Keratinocyte (primary cell): ENCODE results near the gene LGALS14. TPM values are rescaled to one million over a fixed set of nuclear protein-coding genes. Genes with fewer than 3 reads are reported as not detected.

Source experiments
- DNase-seq: peaks from one replicate; pipeline ENCODE4 v3.0.0-alpha.2; 2011; ENCODE audit warnings: low read depth, missing footprints, low spot score
- FAIRE-seq: peaks from 2 replicates; lab custom pipeline; 2011; peaks lifted over from hg19 to GRCh38; lab: Jason Lieb, UNC
- H2AFZ ChIP-seq: 2 replicates; pipeline ENCODE4 v1.6.0; 2012; ENCODE audit warnings: low read length, control low read depth, inconsistent platforms; ENCODE audit not compliant: control insufficient read depth
- H3K27ac ChIP-seq: 2 replicates; pipeline ENCODE4 v1.5.1; 2011; ENCODE audit warnings: low read length; ENCODE audit not compliant: control insufficient read depth, insufficient read depth
- H3K27me3 ChIP-seq: 3 replicates; pipeline ENCODE4 v1.6.0; 2011; ENCODE audit warnings: low read length; ENCODE audit not compliant: control insufficient read depth, insufficient read depth; ENCODE audit errors: extremely low read depth
- H3K36me3 ChIP-seq, 2 experiments: 2 replicates in 1 of 2; 3 replicates in 1 of 2; pipeline ENCODE4 v1.5.1; 2011; ENCODE audit warnings: low read length in 2 of 2, mild to moderate bottlenecking in 1 of 2; ENCODE audit not compliant: control insufficient read depth in 2 of 2, insufficient read depth in 2 of 2; ENCODE audit errors: extremely low read depth in 1 of 2
- H3K4me1 ChIP-seq: 3 replicates; pipeline ENCODE4 v1.5.1; 2011; ENCODE audit warnings: low read length; ENCODE audit not compliant: control insufficient read depth, insufficient read depth; ENCODE audit errors: extremely low read depth
- H3K4me2 ChIP-seq: 3 replicates; pipeline ENCODE4 v1.6.0; 2011; ENCODE audit warnings: low read depth, low read length; ENCODE audit not compliant: control insufficient read depth, insufficient read depth; ENCODE audit errors: extremely low read depth
- H3K4me3 ChIP-seq, 3 experiments: fragments of 200-600 bp in 1 of 3; sonication (generic) in 1 of 3; 2 replicates in 2 of 3; 3 replicates in 1 of 3; pipeline ENCODE4 v1.5.1; 2011 to 2016; ENCODE audit warnings: low read length in 3 of 3, mild to moderate bottlenecking in 3 of 3, control low read depth in 2 of 3, inconsistent platforms in 1 of 3, low read depth in 1 of 3, mixed read lengths in 1 of 3, mixed run types in 1 of 3, moderate library complexity in 1 of 3; ENCODE audit not compliant: control insufficient read depth in 2 of 3, insufficient read depth in 2 of 3; ENCODE audit errors: extremely low read depth in 1 of 3
- H3K79me2 ChIP-seq: 2 replicates; pipeline ENCODE4 v1.6.0; 2012; ENCODE audit warnings: low read length; ENCODE audit not compliant: control insufficient read depth, insufficient read depth
- H3K9ac ChIP-seq: 3 replicates; pipeline ENCODE4 v1.6.0; 2011; ENCODE audit warnings: low read length; ENCODE audit not compliant: control insufficient read depth, insufficient read depth; ENCODE audit errors: extremely low read depth
- H3K9me1 ChIP-seq: 3 replicates; pipeline ENCODE4 v1.6.0; 2011; ENCODE audit warnings: low read length; ENCODE audit not compliant: control insufficient read depth, insufficient read depth; ENCODE audit errors: extremely low read depth
- H3K9me3 ChIP-seq: 2 replicates; pipeline ENCODE4 v1.5.1; 2012; ENCODE audit warnings: low read depth, low read length; ENCODE audit not compliant: control insufficient read depth
- H4K20me1 ChIP-seq: 3 replicates; pipeline ENCODE4 v1.6.0; 2011; ENCODE audit warnings: low read length; ENCODE audit not compliant: control insufficient read depth, insufficient read depth; ENCODE audit errors: extremely low read depth
- EZH2 ChIP-seq: IDR thresholded peaks from one replicate; pipeline ENCODE4 v1.6.1; 2012; ENCODE audit warnings: inconsistent platforms, mild to moderate bottlenecking, low read length, moderate library complexity
- dilution Hi-C: fragments of 300-500 bp; cut with MboI; formaldehyde crosslinking; loops from one replicate; pipeline ENCODE4 v1.7.0; 2020; ENCODE audit warnings: low sequenced_read_pairs; ENCODE audit not compliant: extremely low pct_ligation_motif_present
- polyA plus RNA-seq, 5 experiments: library from polyadenylated mRNA; depleted of rRNA in 3 of 5; stranded (reverse) in 3 of 5; stranded (forward) in 1 of 5; unstranded in 1 of 5; fragments of >200 nt; gene quantifications; 1 replicate in 1 of 5; 2 replicates in 3 of 5; 3 replicates in 1 of 5; pipeline versions ENCODE4 v1.2.1 to v1.2.3, GENCODE V29; 2011 to 2012; ENCODE audit warnings: missing spikeins in 2 of 5, low read depth in 1 of 5, low replicate concordance in 1 of 5
- TF ChIP-seq, protein P1 (sequence below), 3 experiments: IDR thresholded peaks in 1 of 3; conservative IDR thresholded peaks in 1 of 3; optimal IDR thresholded peaks in 1 of 3; 2 replicates in 2 of 3; 3 replicates in 1 of 3; pipeline versions ENCODE3 to v1.5.1; 2011; ENCODE audit warnings: low read length in 3 of 3, mild to moderate bottlenecking in 3 of 3, moderate library complexity in 2 of 3, control low read depth in 1 of 3, inconsistent platforms in 1 of 3; ENCODE audit not compliant: insufficient read depth in 2 of 3; ENCODE audit errors: extremely low read depth in 1 of 3

Gene LGALS14
- polyA plus RNA-seq, 1 donor (not counting 4 experiments of a cell fraction or from before 2014, with no cell fraction given) = not detected

DNA sequence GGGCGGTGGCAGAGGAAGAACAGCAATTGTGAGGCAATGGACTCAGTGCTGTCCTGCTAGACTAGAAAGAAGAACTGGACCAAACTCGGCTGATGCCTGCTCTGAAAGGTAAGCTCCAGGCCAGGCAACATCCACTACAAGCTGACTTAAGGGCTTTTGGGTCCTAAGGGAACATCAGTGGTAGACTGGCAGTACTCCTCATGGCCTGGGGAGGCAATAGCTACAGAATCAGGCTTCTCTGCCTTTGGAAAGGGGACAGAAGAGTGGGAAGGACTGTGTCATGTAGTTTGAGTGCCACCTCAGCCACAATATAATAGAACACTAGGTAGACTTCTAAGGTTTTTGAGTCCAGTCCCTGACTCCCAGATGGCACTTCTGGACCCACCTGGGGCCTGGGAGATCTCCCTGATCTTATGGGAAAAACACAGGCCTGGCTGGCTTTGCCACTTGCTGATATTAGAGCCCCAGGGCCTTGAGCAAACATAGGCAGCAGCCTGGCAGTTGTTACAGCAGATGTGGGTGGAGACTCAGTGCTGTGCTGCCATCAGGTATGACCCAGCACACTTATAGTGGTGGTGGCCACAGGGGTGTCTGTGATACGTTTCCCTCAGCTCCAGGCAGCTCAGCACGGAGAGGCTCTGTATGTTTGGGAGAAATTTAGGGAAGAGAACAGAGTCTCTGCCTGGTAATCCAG is 42.7 kb downstream of the LGALS14 start:
- dilution Hi-C loops = no loop called here
- Histone ChIP-seq H3K27me3 (no peaks in the 10 kb centered on the region), H3K4me1 (no peaks in the 10 kb centered on the region)

DNA sequence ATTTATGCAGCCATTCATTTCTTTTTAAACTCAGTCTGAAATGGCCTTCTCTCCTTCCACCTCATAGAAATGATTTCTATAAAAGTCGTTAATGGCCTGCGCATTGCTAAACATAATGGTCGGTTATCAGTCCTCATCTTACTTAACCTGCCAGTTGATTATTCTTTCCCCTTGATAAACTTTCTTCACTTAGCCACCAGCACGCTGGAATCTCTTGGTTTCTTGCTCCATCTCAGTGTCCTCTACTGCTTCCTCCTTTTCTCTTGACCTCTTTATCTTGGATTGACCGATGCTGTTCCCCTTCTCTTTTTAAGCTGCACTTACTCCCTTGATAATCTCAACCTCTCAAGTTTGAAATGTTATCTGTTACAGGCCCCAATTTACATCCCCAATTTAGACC is 45.7 kb downstream of the LGALS14 start:
- Histone ChIP-seq H3K9me3 (no peaks in the 10 kb centered on the region), H3K4me3 (no peak overlapping the region), H3K9me1 (no peaks in the 10 kb centered on the region), H3K4me2 (no peak overlapping the region), H3K4me1 (no peaks in the 10 kb centered on the region), H3K9ac (no peak overlapping the region), H3K27me3 (no peaks in the 10 kb centered on the region), H3K27ac (no peak overlapping the region), H3K36me3 (no peaks in the 10 kb centered on the region), H3K79me2 (no peaks in the 10 kb centered on the region), H4K20me1 (no peaks in the 10 kb centered on the region), H2AFZ (no peak overlapping the region)
- TF ChIP-seq EZH2 = no peak
- TF ChIP-seq, protein P1, sequence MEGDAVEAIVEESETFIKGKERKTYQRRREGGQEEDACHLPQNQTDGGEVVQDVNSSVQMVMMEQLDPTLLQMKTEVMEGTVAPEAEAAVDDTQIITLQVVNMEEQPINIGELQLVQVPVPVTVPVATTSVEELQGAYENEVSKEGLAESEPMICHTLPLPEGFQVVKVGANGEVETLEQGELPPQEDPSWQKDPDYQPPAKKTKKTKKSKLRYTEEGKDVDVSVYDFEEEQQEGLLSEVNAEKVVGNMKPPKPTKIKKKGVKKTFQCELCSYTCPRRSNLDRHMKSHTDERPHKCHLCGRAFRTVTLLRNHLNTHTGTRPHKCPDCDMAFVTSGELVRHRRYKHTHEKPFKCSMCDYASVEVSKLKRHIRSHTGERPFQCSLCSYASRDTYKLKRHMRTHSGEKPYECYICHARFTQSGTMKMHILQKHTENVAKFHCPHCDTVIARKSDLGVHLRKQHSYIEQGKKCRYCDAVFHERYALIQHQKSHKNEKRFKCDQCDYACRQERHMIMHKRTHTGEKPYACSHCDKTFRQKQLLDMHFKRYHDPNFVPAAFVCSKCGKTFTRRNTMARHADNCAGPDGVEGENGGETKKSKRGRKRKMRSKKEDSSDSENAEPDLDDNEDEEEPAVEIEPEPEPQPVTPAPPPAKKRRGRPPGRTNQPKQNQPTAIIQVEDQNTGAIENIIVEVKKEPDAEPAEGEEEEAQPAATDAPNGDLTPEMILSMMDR (optimal IDR thresholded peaks at IDR 0.05 in 1 of 3, IDR thresholded peaks at IDR 0.05 in 1 of 3, conservative IDR thresholded peaks at IDR 0.05 in 1 of 3; ENCODE audit: extremely low read depth in 1 of 3, insufficient read depth in 2 of 3, low read length in 3 of 3) = no peak
- dilution Hi-C loops = no loop called here
- no peak for FAIRE-seq
- no peak for DNase-seq

More for the DNA sequence above, 42.7 kb downstream of the LGALS14 start:
- no peak for DNase-seq
- Histone ChIP-seq H3K9me3 (no peaks in the 10 kb centered on the region), H3K79me2 (no peaks in the 10 kb centered on the region), H4K20me1 (no peaks in the 10 kb centered on the region), H3K4me2 (no peak overlapping the region), H2AFZ (no peak overlapping the region), H3K36me3 (no peaks in the 10 kb centered on the region), H3K9ac (no peak overlapping the region), H3K9me1 (no peaks in the 10 kb centered on the region), H3K4me3 (no peak overlapping the region), H3K27ac (no peak overlapping the region)
- TF ChIP-seq, protein P1 (optimal IDR thresholded peaks at IDR 0.05 in 1 of 3, IDR thresholded peaks at IDR 0.05 in 1 of 3, conservative IDR thresholded peaks at IDR 0.05 in 1 of 3; ENCODE audit: extremely low read depth in 1 of 3, insufficient read depth in 2 of 3, low read length in 3 of 3) = no peak
- TF ChIP-seq EZH2 = no peak
- no peak for FAIRE-seq
